ENCODE data around the gene KIDINS220. TPM values are rescaled to one million over a fixed set of nuclear protein-coding genes. Genes with fewer than 3 reads are reported as not detected.

Gene KIDINS220
- polyA plus RNA-seq, 1 donor from 2014 or later: 329 TPM

- Histone ChIP-seq H3K4me3 (ENCODE audit: low read length) (no peak overlapping the region), H3K4me2 (ENCODE audit: low read length) (no peak overlapping the region), H3K9me2 (ENCODE audit: insufficient read depth, low read length) (no peaks in the 10 kb centered on the region), H3K9ac (ENCODE audit: low read length) (no peak overlapping the region), H3K27ac (ENCODE audit: low read length) (no peak overlapping the region), H3F3A (ENCODE audit: insufficient read depth, low read length, poor library complexity, severe bottlenecking) (no peaks in the 10 kb centered on the region), H4K20me1 (ENCODE audit: insufficient read depth) (no peaks in the 10 kb centered on the region), H3K79me2 (replicated peaks; ENCODE audit: insufficient read depth, low read length) (no peaks in the 10 kb centered on the region), H3K27me3 (ENCODE audit: insufficient read depth, low read depth, low read length) (no peaks in the 10 kb centered on the region), H3K9me3 (ENCODE audit: low read length) (no peaks in the 10 kb centered on the region), H2AFZ (ENCODE audit: low read depth, low read length) (no peak overlapping the region), H3K36me3 (ENCODE audit: insufficient read depth, low read length) (no peaks in the 10 kb centered on the region)
- TF ChIP-seq SMC3 (conservative IDR thresholded peaks at IDR 0.05; ENCODE audit: poor library complexity) (no peak), EP300 (conservative IDR thresholded peaks at IDR 0.05; ENCODE audit: poor library complexity, severe bottlenecking) (no peak), EZH2 (IDR thresholded peaks at IDR 0.05; ENCODE audit: borderline replicate concordance, insufficient read depth, low read length, poor library complexity, severe bottlenecking) (no peak), MXI1 (conservative IDR thresholded peaks at IDR 0.05; ENCODE audit: poor library complexity, severe bottlenecking) (no peak), REST (IDR thresholded peaks at IDR 0.05; ENCODE audit: borderline replicate concordance) (no peak), CTCF (IDR thresholded peaks at IDR 0.05; ENCODE audit: poor library complexity, severe bottlenecking) (no peak), TAF1 (IDR thresholded peaks at IDR 0.05; ENCODE audit: low read depth) (no peak), RAD21 (conservative IDR thresholded peaks at IDR 0.05) (no peak), POLR2AphosphoS5 (IDR thresholded peaks at IDR 0.05) (no peak)
Measured at GRCh38 chr2:8862230-8862629, 24.8 kb upstream of the KIDINS220 start.

DNA sequence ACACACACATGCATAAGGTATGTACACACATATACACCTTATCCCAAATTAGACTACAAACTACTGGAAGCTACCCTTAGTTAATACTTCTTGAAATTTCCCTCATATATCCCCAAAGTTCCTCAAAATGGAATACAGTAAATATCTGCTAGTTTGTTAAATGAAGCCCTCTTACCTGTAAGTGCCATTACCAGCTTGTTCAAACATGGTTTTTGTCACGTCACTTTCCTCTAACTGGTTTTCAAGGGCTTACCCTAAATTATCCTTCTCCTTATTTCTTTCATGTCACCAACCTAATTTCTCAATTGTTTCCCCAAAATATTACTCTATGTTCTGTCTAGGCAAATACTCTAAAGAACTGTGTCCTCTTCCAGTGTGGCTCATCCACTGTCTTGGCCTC is 24.4 kb upstream of the KIDINS220 start:
- Histone ChIP-seq H3K79me2 (replicated peaks; ENCODE audit: insufficient read depth, low read length) (no peaks in the 10 kb centered on the region), H3K4me3 (ENCODE audit: low read length) (no peak overlapping the region), H3K27ac (ENCODE audit: low read length) (no peak overlapping the region), H3F3A (ENCODE audit: insufficient read depth, low read length, poor library complexity, severe bottlenecking) (no peaks in the 10 kb centered on the region), H3K9me2 (ENCODE audit: insufficient read depth, low read length) (no peaks in the 10 kb centered on the region), H2AFZ (ENCODE audit: low read depth, low read length) (no peak overlapping the region), H3K27me3 (ENCODE audit: insufficient read depth, low read depth, low read length) (no peaks in the 10 kb centered on the region), H3K9me3 (ENCODE audit: low read length) (no peaks in the 10 kb centered on the region), H3K9ac (ENCODE audit: low read length) (no peak overlapping the region), H3K36me3 (ENCODE audit: insufficient read depth, low read length) (no peaks in the 10 kb centered on the region), H4K20me1 (ENCODE audit: insufficient read depth) (no peaks in the 10 kb centered on the region), H3K4me2 (ENCODE audit: low read length) (no peak overlapping the region)
- TF ChIP-seq RAD21 (conservative IDR thresholded peaks at IDR 0.05) (no peak), CTCF (IDR thresholded peaks at IDR 0.05; ENCODE audit: poor library complexity, severe bottlenecking) (no peak), REST (IDR thresholded peaks at IDR 0.05; ENCODE audit: borderline replicate concordance) (no peak), SMC3 (conservative IDR thresholded peaks at IDR 0.05; ENCODE audit: poor library complexity) (no peak), EP300 (conservative IDR thresholded peaks at IDR 0.05; ENCODE audit: poor library complexity, severe bottlenecking) (no peak), POLR2AphosphoS5 (IDR thresholded peaks at IDR 0.05) (no peak), TAF1 (IDR thresholded peaks at IDR 0.05; ENCODE audit: low read depth) (no peak), MXI1 (conservative IDR thresholded peaks at IDR 0.05; ENCODE audit: poor library complexity, severe bottlenecking) (no peak), EZH2 (IDR thresholded peaks at IDR 0.05; ENCODE audit: borderline replicate concordance, insufficient read depth, low read length, poor library complexity, severe bottlenecking) (no peak)
